Measurements from ENCODE around the gene ACSBG1.

Gene ACSBG1

GRCh38 chr15:78149805-78150751 is 84.3 kb downstream of the ACSBG1 start:
- no peak for TF ChIP-seq CTCF (IDR thresholded peaks at IDR 0.05; ENCODE audit: extremely low read depth, missing control alignments)
- DNase-seq (ENCODE audit: low spot score), result no peak

DNA sequence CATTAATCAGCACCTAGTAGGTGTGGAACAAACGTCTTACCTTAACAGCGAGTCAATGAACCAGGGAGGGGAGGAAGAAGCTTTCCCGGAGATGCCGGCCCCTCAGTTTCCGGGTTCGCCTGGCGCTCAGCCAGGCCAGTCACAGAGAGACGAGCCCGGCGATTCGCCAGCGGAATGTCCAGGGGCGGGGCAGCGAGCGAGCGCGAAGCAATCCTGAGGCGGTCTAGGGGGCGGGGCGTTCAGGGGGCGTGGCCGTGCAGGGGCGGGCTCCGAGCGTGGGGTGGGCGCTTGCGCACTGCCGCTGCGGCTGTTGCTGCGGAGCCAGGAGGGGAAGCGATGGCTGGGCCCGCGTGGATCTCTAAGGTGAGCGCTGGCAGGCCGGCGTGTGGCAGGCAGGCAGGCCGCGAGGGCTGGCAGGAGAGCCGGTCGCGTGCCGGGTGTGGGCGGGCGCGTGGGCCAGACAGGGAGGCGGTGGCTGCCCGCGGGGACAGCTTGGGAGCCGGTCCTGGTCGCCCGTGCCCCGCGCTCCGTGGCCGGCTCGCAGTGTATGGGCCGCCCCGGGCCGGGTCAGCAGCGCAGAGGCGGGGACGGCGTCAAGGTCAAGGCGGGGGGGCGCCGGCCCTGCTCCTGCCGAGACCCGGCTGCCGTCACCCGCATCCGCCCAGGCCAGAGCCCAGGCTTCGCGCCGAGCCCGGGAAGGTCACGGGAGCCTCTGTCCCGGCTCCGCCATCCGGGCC is 85.1 kb downstream of the ACSBG1 start, which contains the start of gene IDH3A:
TSS of gene IDH3A (plus strand) at position 295 of the 737 bp plus-strand sequence. CDS start at position 337, 42 bp downstream.
- peak; percentile 99 for DNase-seq (ENCODE audit: low spot score)
- TF ChIP-seq CTCF (IDR thresholded peaks at IDR 0.05; ENCODE audit: extremely low read depth, missing control alignments), result no peak

DNA sequence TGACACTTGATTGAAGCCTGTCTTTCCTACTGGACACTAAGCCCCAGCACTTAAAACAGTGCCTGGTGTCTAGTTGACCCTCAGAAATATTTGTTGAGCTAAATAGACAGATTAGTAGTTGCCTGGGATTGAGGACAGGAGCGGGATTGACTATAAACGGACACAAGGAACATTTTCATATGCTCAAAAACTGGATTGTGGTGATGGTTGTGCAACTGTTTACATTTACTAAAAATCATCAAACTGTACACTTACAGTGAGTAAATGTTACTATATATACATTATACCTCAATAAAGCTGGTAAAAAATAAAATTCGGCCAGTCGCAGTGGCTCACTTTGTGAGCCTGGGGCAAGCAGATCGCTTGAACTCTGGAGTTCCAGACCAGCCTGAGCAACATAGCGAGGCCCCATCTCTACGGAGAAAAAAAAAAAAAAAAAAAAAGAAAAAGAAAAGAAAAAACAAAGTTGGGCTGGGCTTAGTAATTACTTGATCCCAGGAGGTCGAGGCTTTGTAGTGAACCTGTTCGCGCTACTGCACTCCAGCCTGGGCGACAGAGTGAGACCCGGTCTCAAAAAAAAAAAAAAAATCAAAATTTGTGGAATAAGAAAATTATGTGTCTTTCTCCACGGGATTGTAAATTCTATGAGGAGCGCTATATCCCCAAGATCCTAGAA is 85.8 kb downstream of the ACSBG1 start:
- TF ChIP-seq CTCF (IDR thresholded peaks at IDR 0.05; ENCODE audit: extremely low read depth, missing control alignments), result no peak

GRCh38 chr15:78147566-78147965 is 86.8 kb downstream of the ACSBG1 start:
- no peak for TF ChIP-seq CTCF (IDR thresholded peaks at IDR 0.05; ENCODE audit: extremely low read depth, missing control alignments)

More for the DNA sequence above, 85.8 kb downstream of the ACSBG1 start:
- DNase-seq (ENCODE audit: low spot score), result no peak

DNA sequence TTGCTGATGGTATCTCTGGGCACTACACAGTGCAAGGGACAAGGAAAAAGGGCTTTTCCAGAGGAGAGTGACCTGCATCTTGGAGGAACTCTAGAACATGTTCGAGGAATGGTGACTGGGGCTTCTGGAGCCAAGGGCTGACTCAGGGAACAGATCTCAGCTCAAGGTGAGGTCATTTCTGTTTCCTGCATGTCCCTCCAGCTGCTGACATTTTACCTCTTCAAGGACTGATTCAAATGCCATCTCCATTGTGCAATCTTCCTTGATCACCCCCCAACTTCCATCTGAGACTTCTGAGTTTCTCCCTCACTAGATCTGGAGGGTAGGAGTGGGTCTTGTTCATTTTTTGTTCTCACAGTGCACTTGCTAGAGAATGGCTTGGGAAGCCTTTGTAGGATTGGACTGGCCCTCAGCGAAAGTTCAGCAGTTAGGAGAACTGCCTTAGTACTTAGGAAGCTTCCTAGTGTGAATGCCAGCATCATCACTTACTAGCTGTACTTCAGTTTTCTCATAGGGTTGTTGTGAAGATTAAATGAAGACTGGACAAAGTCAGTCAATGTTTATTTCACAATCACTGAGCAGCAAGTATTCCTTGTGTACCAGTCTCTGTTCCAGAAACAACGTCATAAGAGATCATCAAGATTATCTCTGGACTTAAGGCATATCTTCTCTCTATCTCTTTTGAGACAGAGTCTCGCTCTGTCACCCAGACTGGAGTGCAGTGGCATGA is 87.8 kb downstream of the ACSBG1 start:
- no peak for TF ChIP-seq CTCF (IDR thresholded peaks at IDR 0.05; ENCODE audit: extremely low read depth, missing control alignments)
- DNase-seq (ENCODE audit: low spot score), result no peak

More at GRCh38 chr15:78147566-78147965, 86.8 kb downstream of the ACSBG1 start:
- DNase-seq (ENCODE audit: low spot score), result no peak

- TF ChIP-seq CTCF (IDR thresholded peaks at IDR 0.05; ENCODE audit: extremely low read depth, missing control alignments), result no peak
- no peak for DNase-seq (ENCODE audit: low spot score)
Observed at GRCh38 chr15:78142332-78142731, 92.0 kb downstream of the ACSBG1 start.

Data from GM20000 (cell line).